ENCODE measurements around the gene BEND2. TPM values are rescaled to one million over a fixed set of nuclear protein-coding genes. Genes with fewer than 3 reads are reported as not detected.

Gene BEND2
- total and polyA plus RNA-seq, 2 donors from 2014 or later, result not detected

GRCh38 chrX:18126971-18127370 is 93.7 kb downstream of the BEND2 start:
- Histone ChIP-seq H3K9ac (ENCODE audit: low read length in 3 of 3) (no peak overlapping the region), H3K27ac (ENCODE audit: low read depth in 2 of 2, low read length in 2 of 2) (no peak overlapping the region), H3K36me3 (ENCODE audit: control insufficient read depth in 2 of 3, insufficient read depth in 3 of 3, low read length in 3 of 3) (no peaks in the 10 kb centered on the region), H3K4me3 (ENCODE audit: low read length in 3 of 3) (no peak overlapping the region), H3K4me1 (ENCODE audit: control insufficient read depth in 2 of 3, insufficient read depth in 2 of 3, low read depth in 1 of 3, low read length in 3 of 3) (no peaks in the 10 kb centered on the region), H3K9me3 (ENCODE audit: control insufficient read depth in 2 of 3, insufficient read depth in 1 of 3, low read length in 3 of 3) (no peaks in the 10 kb centered on the region), H3K27me3 (ENCODE audit: control insufficient read depth, insufficient read depth, low read length) (no peaks in the 10 kb centered on the region)
- FAIRE-seq, result no peak
- intact Hi-C loops (cut with DNase I), result no loop called here
- DNase-seq, result no peak
- no peak for TF ChIP-seq CTCF (IDR thresholded peaks at IDR 0.05; ENCODE audit: borderline replicate concordance, extremely low read depth, insufficient read depth)

GRCh38 chrX:18119856-18120255 is 100.8 kb downstream of the BEND2 start:
- H3K4me1 ChIP-seq (ENCODE audit: control insufficient read depth in 2 of 3, insufficient read depth in 2 of 3, low read depth in 1 of 3, low read length in 3 of 3), result no peaks in the 10 kb centered on the region
- DNase-seq, result no peak
- intact Hi-C loops (cut with DNase I), result no loop called here

More at GRCh38 chrX:18119856-18120255, 100.8 kb downstream of the BEND2 start:
- H3K9ac ChIP-seq (ENCODE audit: low read length in 3 of 3), result no peak overlapping the region
- no peak overlapping the region for H3K4me3 ChIP-seq (ENCODE audit: low read length in 3 of 3)
- no peak overlapping the region for H3K27ac ChIP-seq (ENCODE audit: low read depth in 2 of 2, low read length in 2 of 2)
- H3K36me3 ChIP-seq (ENCODE audit: control insufficient read depth in 2 of 3, insufficient read depth in 3 of 3, low read length in 3 of 3), result no peaks in the 10 kb centered on the region
- FAIRE-seq, result no peak
- H3K9me3 ChIP-seq (ENCODE audit: control insufficient read depth in 2 of 3, insufficient read depth in 1 of 3, low read length in 3 of 3), result no peaks in the 10 kb centered on the region
- no peak for TF ChIP-seq CTCF (IDR thresholded peaks at IDR 0.05; ENCODE audit: borderline replicate concordance, extremely low read depth, insufficient read depth)
- H3K27me3 ChIP-seq (ENCODE audit: control insufficient read depth, insufficient read depth, low read length), result no peaks in the 10 kb centered on the region

Other genes with a start within 250 kb of the BEND2 start
- gene SCML2, start 133.8 kb upstream of the BEND2 start, total RNA-seq, result 1.4 TPM
- 1.3 TPM for gene SCML2, start 133.8 kb upstream of the BEND2 start, polyA plus RNA-seq (ENCODE audit: insufficient read depth, low read depth, low replicate concordance)
- 18.0 TPM for gene CDKL5, start 204.7 kb upstream of the BEND2 start, total RNA-seq
- gene CDKL5, start 204.7 kb upstream of the BEND2 start, polyA plus RNA-seq (ENCODE audit: insufficient read depth, low read depth, low replicate concordance), result 2.0 TPM